Measurements from ENCODE around the gene ETDC.
"Not testable (repeated sequence)": the region's sequence is repeated elsewhere in the genome, so short reads cannot be mapped to it uniquely, and the experiment has no call there.

GRCh38 chrX:135325036-135325818 lies 15.9 kb downstream of the ETDC start:
- not testable (repeated sequence) for TF ChIP-seq POLR2AphosphoS5 (IDR thresholded peaks at IDR 0.05; ENCODE audit: low read depth); CTCF (conservative IDR thresholded peaks at IDR 0.05; ENCODE audit: low read depth in 2 of 2); EZH2 (IDR thresholded peaks at IDR 0.05; ENCODE audit: low read depth, unreplicated experiment); JUNB (IDR thresholded peaks at IDR 0.05; ENCODE audit: unreplicated experiment); EZH2phosphoT487 (IDR thresholded peaks at IDR 0.05; ENCODE audit: unreplicated experiment); STAT1 (IDR thresholded peaks at IDR 0.05; ENCODE audit: unreplicated experiment); REST (IDR thresholded peaks at IDR 0.05; ENCODE audit: unreplicated experiment); CREB1 (CRISPR knock-in tag; IDR thresholded peaks at IDR 0.05; ENCODE audit: low read depth)
- TF ChIP-seq, protein P1, sequence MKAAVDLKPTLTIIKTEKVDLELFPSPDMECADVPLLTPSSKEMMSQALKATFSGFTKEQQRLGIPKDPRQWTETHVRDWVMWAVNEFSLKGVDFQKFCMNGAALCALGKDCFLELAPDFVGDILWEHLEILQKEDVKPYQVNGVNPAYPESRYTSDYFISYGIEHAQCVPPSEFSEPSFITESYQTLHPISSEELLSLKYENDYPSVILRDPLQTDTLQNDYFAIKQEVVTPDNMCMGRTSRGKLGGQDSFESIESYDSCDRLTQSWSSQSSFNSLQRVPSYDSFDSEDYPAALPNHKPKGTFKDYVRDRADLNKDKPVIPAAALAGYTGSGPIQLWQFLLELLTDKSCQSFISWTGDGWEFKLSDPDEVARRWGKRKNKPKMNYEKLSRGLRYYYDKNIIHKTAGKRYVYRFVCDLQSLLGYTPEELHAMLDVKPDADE (IDR thresholded peaks at IDR 0.05) = not testable (repeated sequence)

All from GM23338 (cell line).